Skin epidermis (tissue), 12 donors: Measurements from ENCODE around the gene HEXD.
"Not testable (repeated sequence)": the region's sequence is repeated elsewhere in the genome, so short reads cannot be mapped to it uniquely, and the experiment has no call there.

Experiments used
- H3K27ac ChIP-seq, 21 experiments: fragments of 200-600 bp; sonication (generic) in 11 of 21; one replicate each; pipeline ENCODE4 v1.5.0; 2020; ENCODE audit warnings: mild to moderate bottlenecking in 3 of 21, inconsistent platforms in 2 of 21, moderate library complexity in 2 of 21
- H3K4me3 ChIP-seq, 7 experiments: fragments of 200-600 bp; sonication (generic) in 2 of 7; one replicate each; pipeline ENCODE4 v1.5.0; 2020; ENCODE audit warnings: inconsistent platforms in 2 of 7, mild to moderate bottlenecking in 2 of 7, moderate library complexity in 1 of 7

The HEXD gene

GRCh38 chr17:82449131-82449882 is 31.2 kb downstream of the HEXD start:
- peak overlapping the region in 20 of 21 experiments; percentile 83 to 99 (median 94) for H3K27ac ChIP-seq
- peak overlapping the region; percentile 71 to 100 (median 95) for H3K4me3 ChIP-seq

- Histone ChIP-seq H3K4me3 (peak overlapping the region; percentile 71 to 100 (median 95)), H3K27ac (peak overlapping the region; percentile 73 to 99 (median 94))
Measured at GRCh38 chr17:82449883-82450356, 31.8 kb downstream of the HEXD start.

GRCh38 chr17:82450357-82451106 is 32.4 kb downstream of the HEXD start, which contains the start of gene CYBC1:
Gene CYBC1 (minus strand): TSS chr17:82450752. CDS start chr17:82449254, 1,498 bp downstream.
- H3K27ac ChIP-seq: peak within 1 kb of the TSS; percentile 73 to 99 (median 94)
- H3K4me3 ChIP-seq: peak within 1 kb of the TSS; percentile 71 to 100 (median 95)

- Histone ChIP-seq H3K4me3 (no peak overlapping the region), H3K27ac (peak overlapping the region in 11 of 21 experiments; percentile 84 to 99 (median 95))
Measured at GRCh38 chr17:82452162-82452561, 34.0 kb downstream of the HEXD start.

- H3K27ac ChIP-seq: peak overlapping the region in 1 of 21 experiments; percentile 30
- not testable (repeated sequence) for H3K4me3 ChIP-seq
Measured at GRCh38 chr17:82453151-82453550, 35.0 kb downstream of the HEXD start.

- not testable (repeated sequence) for H3K4me3 ChIP-seq
- peak overlapping the region in 1 of 21 experiments; percentile 4 for H3K27ac ChIP-seq
Measured at GRCh38 chr17:82453706-82454105, 35.6 kb downstream of the HEXD start.

GRCh38 chr17:82457073-82457928 is 39.2 kb downstream of the HEXD start:
- Histone ChIP-seq H3K4me3 (peak overlapping the region in 6 of 7 experiments; percentile 69 to 100 (median 96)), H3K27ac (peak overlapping the region in 20 of 21 experiments; percentile 41 to 100 (median 100))

- H3K4me3 ChIP-seq: peak overlapping the region; percentile 60 to 100 (median 95)
- peak overlapping the region; percentile 97 to 100 (median 100) for H3K27ac ChIP-seq
Measured at GRCh38 chr17:82457929-82458178, 39.7 kb downstream of the HEXD start.

GRCh38 chr17:82458179-82458884 is 40.2 kb downstream of the HEXD start, which contains the start of gene NARF:
Gene NARF (plus strand): TSS chr17:82458741. CDS start chr17:82458804, 63 bp downstream.
- Histone ChIP-seq H3K27ac (peak within 1 kb of the TSS; percentile 97 to 100 (median 100)), H3K4me3 (peak within 1 kb of the TSS; percentile 60 to 100 (median 95))

- peak overlapping the region; percentile 83 to 100 (median 100) for H3K27ac ChIP-seq
- H3K4me3 ChIP-seq: peak overlapping the region; percentile 60 to 100 (median 95)
Measured at GRCh38 chr17:82458885-82459424, 40.8 kb downstream of the HEXD start.

- peak overlapping the region in 1 of 7 experiments; percentile 69 for H3K4me3 ChIP-seq
- not testable (repeated sequence) for H3K27ac ChIP-seq
Measured at GRCh38 chr17:82459936-82460335, 41.8 kb downstream of the HEXD start.

GRCh38 chr17:82461827-82462524 is 43.8 kb downstream of the HEXD start:
- peak overlapping the region in 2 of 21 experiments; percentile 28 to 34 for H3K27ac ChIP-seq
- no peak overlapping the region for H3K4me3 ChIP-seq

- no peak overlapping the region for H3K4me3 ChIP-seq
- peak overlapping the region in 6 of 21 experiments; percentile 16 to 54 (median 42) for H3K27ac ChIP-seq
Measured at GRCh38 chr17:82463391-82463790, 45.2 kb downstream of the HEXD start.

- Histone ChIP-seq H3K27ac (peak overlapping the region in 7 of 21 experiments; percentile 26 to 54 (median 40)), H3K4me3 (no peak overlapping the region)
Measured at GRCh38 chr17:82463925-82464566, 45.9 kb downstream of the HEXD start.

GRCh38 chr17:82464567-82464929 is 46.4 kb downstream of the HEXD start:
- no peak overlapping the region for H3K4me3 ChIP-seq
- peak overlapping the region in 2 of 21 experiments; percentile 34 to 40 for H3K27ac ChIP-seq

GRCh38 chr17:82465023-82465603 is 47.0 kb downstream of the HEXD start:
- Histone ChIP-seq H3K27ac (peak overlapping the region in 1 of 21 experiments; percentile 34), H3K4me3 (no peak overlapping the region)

- Histone ChIP-seq H3K4me3 (no peak overlapping the region), H3K27ac (no peak overlapping the region)
Measured at GRCh38 chr17:82468692-82469091, 50.5 kb downstream of the HEXD start.
